ENCODE data around the gene ARPIN.

DNA sequence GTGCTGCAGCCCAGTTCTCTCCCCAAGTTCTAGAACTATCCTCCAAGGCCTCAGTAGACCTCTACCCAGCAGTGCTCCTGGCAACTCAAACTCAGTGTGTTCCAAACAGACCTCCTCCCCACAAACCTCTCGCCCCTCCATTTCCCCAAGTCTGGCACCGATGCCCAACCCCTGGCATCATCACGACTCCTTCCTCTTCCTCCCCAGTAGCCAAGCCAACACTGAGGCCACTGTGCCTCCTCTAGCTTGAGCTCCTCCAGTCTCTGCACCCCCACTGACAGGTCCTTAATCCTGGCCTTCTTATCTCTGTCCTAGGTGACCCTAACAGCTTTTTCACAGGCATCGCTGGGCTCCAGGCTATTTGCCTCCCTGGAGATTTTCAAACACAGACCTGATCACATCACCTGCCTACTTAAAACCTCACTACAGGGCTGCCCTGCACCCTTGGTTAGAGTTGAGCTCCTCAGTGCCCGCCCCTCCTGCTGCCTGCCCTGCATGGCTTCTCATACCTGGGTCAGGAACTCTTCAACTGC lies 6.8 kb downstream of the ARPIN start:
- no peak for TF ChIP-seq CTCF (IDR thresholded peaks at IDR 0.05)
- no peak for TF ChIP-seq POLR2A (IDR thresholded peaks at IDR 0.05)

Measured in thyroid gland (tissue), 4 donors.